Fibroblast of gingiva (primary cell): ENCODE data around the gene LSS.

Experiments
- DNase-seq: peaks from one replicate; pipeline ENCODE4 v3.0.0-alpha.2; 2011; ENCODE audit warnings: low read depth

LSS gene

DNA sequence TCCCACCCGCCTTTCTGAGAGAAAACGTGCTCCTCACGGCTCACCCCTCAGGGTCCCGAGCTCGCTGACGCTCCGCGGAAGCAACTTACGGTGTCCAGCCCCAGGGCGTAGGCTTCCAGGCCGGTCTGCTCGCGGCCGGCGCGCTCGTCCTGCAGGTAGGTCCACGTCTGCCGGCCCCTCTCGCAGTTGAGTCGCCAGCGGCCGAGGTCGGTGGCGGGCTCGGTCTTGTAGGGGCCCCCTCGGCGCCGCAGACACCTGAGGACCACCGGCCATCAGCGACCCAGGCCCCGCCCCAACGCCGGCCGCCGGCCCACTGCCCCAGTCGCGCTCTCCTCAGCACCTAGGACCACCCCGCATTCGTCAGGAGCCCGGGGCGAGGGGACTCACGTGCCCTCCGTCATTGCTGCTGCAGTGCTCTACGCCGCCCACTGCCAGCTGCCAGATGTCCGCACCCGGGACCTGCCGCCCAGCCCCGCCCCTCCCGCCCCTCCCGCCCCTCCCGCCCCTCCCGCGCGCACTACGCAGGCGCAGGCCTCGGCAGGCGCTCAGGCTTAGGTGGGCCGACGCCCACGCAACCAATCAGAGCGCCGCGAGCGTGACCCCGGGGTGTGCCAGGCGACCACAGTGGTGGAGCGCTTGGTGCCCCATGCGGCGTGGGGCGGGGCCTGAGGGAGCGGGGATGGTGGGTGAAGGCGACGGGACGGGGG lies at the start of gene LSS:
Gene LSS (minus strand): TSS at position 430 of the 707 bp plus-strand sequence. CDS start 29 bp downstream, at position 401.
- peak; percentile 99 for DNase-seq

DNA sequence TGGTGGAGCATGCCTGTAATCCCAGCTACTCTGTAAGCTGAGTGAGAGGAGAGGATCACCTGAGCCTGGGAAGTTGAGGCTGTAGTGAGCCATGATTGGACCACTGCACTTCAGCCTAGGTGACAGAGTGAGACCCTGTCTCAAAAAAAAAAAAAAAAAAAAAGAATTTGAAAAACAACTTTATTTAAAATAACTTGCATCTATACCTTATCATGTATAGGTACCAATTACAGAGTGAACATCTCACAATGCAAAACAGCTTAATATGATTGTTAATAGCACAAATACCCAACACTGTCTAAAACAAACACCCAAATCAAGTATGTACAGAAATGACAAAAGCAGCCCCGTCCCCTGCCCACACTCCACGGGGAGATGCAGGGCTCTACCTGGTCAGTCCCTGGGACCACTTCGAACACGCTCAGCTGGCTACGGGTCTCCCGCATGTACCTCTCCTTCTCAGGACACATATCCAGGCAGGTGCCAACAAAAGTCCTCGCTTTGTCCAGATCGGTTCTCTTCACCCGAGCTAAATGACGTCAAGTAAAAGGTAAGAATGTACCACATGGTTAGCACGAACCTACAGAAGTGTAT lies 46.3 kb upstream of the LSS start:
- DNase-seq = no peak

DNA sequence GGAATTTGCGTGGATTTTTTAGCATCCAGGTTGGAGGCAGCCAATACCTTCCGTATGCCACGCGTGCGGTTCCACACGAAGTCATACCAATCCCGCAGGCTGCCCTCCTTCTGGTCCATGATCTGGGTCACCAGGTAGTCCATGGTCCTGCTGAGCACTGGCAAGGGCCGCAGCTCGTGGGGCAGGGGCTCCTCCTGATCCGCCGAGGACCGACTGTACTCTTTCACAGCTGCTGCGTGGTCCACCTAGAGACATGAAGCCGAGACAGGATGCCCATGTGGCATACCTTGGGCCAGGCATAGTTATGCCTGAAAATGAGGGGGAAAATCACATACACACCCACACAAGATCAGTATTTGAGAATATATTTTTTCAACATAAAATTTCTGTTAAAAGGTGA lies 44.8 kb upstream of the LSS start:
- DNase-seq = no peak

- no peak for DNase-seq
Observed at GRCh38 chr21:46269466-46269865, 40.9 kb upstream of the LSS start.

DNA sequence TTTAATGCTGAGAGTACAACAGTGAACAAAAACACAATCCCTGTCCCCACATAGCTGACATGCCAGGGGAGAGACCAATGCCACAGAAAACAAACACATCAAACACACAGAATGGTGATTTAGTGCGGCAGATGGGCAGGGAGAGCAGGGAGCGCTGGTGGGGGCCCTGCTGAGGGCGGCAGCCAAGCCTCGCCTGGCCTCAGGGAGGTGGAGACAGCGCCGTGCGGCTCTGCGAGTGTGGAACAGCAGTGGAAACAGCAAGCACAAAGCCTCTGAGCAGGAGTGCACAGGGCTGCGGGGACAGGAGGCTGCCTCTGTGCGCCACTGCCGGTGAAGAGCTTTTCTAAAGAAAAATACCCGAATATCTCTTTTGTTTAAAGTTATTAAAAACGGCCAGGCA lies 39.8 kb upstream of the LSS start:
- no peak for DNase-seq

- DNase-seq = no peak
Observed at GRCh38 chr21:46266946-46267345, 38.4 kb upstream of the LSS start.

DNA sequence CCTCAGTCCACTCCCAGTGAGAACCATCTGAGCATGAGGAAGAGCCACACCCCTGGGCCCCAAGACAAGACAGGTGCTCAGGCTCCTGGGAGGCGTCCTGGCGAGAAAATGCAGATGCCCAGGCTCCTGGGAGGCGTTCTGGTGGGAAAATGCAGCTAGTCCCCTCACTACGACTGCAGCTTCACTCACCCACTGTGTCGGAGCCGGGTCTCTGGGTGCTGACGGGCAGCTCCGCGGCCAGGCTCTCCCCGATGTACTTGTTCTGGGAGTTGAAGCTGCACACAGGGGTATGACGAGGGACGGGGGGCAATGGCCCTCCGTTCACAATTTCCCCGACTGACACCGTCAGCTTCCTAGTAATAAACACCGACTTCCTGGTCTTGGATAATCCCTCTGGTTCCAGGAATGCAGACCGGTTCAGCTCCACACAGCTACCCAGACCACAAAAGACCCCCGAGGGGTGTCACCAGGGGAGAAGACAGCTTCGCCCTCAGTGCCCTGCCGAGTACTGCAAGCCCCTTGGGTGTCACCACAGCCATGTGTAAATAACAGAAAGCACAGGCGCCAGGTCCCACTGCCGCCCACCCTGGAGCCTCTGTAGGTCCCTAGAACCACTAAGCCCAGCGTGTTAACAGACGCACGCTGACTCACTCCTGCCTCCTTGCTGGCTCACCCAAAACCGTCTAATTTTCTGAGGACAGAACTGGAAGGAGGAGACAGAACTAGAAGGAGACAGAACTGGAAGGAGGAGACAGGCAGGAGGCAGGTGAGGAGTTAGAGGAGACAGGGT lies 37.4 kb upstream of the LSS start:
- DNase-seq = no peak

DNA sequence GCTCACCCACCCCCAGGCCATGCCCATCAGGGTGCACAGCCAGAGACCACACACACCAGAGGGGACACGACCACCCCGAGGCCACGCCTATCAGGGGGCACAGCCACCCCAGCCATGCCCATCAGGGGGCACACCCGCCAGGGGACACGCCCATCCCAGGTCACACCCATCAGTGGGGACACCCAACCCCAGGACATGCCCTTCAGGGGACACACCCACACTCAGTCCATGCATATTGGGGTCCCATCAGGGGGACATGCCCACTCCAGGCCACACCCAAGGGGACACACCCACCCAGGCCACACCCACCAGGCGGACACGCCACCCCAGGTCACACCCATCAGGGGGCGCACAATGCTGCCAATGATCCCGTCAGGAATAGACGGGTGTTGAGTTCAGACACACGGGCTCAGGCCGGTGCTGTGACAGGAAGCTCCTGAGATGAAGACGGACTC lies 36.1 kb upstream of the LSS start:
- DNase-seq = no peak

GRCh38 chr21:46264046-46264689 lies 35.6 kb upstream of the LSS start:
- no peak for DNase-seq

GRCh38 chr21:46256501-46256994 lies 28.0 kb upstream of the LSS start:
- DNase-seq = no peak

DNA sequence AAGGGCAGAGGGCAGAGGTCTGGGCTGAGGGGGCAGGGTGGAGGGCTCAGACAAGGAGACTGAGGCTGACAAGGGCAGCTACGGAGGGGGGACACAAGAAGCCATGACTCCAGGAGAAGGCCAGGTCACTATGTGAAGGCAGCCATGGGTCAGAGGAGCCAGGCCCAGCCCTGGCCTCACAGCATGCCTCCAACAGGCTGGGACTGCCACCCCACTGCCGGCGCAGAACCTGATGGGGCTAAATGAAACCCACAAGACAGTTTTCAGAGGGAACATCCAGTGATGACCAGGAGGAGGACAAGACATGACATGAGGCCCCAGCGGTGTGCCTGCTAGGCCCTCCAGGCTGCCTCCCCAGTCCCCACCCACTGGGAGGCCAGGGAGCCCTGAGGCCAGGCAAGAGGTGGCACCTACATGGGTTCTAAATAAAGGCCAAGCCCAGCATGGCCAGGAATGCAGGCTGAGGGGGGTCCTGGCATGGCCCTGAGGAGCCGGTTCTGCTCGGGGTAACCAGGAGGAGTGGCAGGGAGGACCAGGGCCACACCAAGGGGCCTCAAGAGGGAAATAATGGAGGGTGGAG lies 27.3 kb upstream of the LSS start:
- DNase-seq = no peak

DNA sequence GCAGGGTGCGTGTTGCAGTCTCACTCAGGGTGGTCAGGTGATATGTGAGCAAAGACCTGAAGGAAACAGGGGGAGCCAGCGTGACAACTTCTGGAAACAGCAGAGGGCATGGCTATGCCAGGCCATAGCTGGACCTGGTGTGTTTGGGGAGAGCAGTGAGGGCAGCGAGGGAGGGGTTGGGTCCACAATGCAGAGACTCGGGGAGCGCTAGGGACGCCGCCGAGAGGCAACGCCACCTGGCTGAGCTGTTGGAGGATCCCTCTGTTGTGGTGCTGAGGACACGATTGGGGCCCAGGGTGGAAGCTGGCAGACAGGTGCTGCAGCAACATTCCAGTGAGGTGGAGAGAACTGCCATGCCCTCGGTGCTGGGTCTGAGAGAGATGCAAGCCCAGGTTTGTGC lies 26.6 kb upstream of the LSS start:
- no peak for DNase-seq

DNA sequence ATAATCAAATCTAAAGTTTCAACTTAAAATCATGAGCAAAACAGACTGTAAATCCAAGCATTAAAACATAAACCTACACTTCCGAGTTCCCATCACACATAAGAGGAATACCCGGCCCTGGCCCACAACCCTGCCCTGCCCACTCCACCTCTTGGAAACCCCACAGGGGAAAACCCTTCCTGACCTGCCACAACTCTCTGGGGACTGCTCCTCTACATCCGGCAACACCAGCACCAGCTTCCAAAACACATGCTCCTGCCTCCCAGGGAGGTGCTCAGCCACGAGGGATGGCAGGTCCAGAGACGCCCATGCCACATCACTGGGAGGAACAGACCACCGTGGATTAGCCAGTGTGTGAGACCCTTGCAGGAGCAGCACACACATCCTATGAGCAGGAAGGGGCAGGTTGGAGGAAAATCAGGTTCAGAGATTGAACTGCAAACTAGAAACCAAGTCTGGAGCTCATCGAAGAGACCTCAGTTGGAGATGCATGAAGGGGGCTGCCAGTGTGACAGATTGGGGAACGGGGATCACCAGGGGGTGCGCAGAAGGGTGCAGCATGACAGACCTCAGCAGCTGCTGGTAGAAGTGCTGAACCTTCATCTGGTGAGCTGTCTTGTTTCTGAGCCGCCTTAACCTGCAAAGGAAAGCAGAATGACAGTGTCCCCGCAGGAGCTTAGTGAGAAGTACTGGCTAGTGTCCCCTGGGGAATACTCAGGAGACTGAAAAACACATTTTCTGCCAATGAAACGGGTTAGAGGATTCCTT lies 25.8 kb upstream of the LSS start:
- no peak for DNase-seq

- no peak for DNase-seq
Observed at GRCh38 chr21:46253610-46254124, 25.1 kb upstream of the LSS start.

DNA sequence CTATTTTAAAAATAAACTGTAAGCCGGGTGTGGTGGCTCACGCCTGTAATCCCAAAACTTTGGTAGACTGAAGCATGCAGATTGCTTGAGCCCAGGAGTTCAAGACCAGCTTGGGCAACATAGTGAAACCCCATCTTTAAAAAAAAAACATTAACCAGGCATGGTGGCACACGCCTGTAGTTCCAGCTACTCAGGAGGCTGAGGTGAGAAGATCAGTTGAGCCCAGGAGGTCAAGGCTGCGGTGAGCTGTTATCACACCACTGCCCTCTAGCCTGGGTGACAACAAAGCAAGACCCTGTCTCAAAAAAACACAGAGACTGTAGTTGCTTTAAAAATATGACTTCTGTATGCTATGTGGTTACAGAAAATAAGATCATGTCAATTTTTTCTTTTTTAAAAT lies 24.3 kb upstream of the LSS start:
- no peak for DNase-seq

DNA sequence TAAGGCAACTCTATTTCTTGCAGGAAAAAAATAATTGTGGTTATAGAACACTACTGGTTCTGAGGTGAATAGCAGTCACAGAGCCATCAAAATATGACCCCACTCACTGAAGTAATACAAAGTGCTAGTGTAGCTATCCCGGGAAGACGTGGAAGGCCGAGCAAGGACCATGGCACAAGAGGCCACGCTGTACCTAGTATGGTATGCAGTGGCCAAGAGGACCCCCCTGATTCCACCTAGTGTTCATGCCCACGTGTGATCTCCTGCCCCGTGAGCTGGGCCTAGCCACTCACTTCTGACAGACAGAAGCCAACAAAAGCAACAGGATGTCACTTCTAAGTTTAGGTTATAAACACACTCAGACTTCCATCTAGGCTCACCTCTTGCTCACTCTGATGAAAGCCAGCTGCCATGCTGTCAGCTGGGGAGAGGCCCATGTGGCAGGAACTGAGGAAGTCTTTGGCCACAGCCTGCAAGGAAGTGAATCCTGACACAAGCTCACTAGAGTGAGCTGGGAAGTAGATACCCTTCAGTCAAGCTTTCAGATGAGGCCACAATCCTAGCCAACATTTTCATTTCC lies 21.7 kb upstream of the LSS start:
- no peak for DNase-seq

DNA sequence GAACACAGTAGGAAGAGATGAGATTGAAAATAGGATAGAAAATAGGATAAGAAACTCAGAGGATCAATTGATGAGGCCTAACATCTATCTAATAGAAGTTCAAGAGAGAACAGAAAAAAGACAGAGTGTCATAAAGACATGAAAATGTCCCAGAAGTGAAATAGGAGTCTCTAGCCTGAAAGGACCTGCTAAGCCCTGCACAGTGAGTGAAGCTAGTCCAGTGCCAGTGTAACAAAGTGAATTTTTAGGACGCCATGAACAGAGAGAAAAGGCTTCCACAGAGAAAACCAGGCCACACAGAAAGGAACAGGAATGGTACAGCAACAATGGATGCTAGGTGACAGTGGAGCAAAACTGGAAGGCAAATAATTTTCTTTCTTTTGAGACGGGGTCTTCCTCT lies 20.3 kb upstream of the LSS start:
- no peak for DNase-seq

DNA sequence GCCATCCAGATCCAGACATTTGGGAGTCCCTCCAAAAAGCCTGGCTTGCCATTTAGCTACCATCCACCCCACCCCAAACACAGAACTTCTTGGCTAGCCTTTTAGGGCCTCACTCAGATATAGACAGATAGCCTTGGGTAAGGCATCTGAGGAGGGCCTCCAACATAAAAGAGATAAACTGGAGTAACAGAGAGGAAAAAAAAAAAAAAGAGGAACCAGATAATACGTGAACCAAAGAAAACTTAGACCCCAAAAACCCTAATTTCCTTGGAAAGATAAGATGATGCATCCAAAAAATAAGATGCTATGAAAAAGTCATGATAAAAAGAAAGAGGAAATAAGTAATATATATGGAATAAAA lies 19.8 kb upstream of the LSS start:
- no peak for DNase-seq

GRCh38 chr21:46247699-46248421 lies 19.3 kb upstream of the LSS start:
- DNase-seq = no peak

DNA sequence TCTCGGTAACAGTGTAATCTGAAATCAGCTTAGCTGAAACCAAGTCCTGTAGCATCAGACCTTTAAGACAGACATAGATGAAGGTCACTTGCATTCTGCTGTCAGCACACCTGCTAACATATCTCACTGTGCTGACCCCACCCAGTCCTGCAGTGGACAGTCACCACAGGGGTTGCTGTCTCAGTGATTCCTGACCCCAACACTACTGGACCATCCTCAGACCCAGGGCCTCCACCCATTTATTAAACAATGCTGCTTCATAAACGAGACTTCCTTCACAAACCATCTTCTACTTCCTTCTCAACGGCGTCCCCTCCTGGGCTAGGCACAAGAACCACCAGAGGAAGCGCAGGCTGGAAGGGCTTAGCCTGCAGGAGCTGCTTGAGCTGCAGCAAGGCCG lies 17.8 kb upstream of the LSS start:
- no peak for DNase-seq
